Measurements from ENCODE around the gene BRD4.

The BRD4 gene

GRCh38 chr19:15218501-15218900 lies 113.8 kb downstream of the BRD4 start:
- H3K4me3 ChIP-seq (ENCODE audit: low read depth, low read length): no peak overlapping the region
- H3K9ac ChIP-seq (ENCODE audit: low read depth, low read length): no peak overlapping the region
- H3K4me1 ChIP-seq (ENCODE audit: control insufficient read depth, insufficient read depth, low read length): peaks cover 6% of the 10 kb centered on the region; the same call in 1 of the 2 replicates
- no peaks in the 10 kb centered on the region for H3K36me3 ChIP-seq (ENCODE audit: control insufficient read depth, insufficient read depth, low read length)
- no peak overlapping the region for H3K27ac ChIP-seq (ENCODE audit: low read depth, low read length)
- no peaks in the 10 kb centered on the region for H3K27me3 ChIP-seq (ENCODE audit: control insufficient read depth, insufficient read depth, low read length)
- H3K9me3 ChIP-seq (ENCODE audit: control insufficient read depth, insufficient read depth, low read length): no peaks in the 10 kb centered on the region

GRCh38 chr19:15216363-15216762 lies 116.0 kb downstream of the BRD4 start:
- H3K4me3 ChIP-seq (ENCODE audit: low read depth, low read length): no peak overlapping the region
- H3K4me1 ChIP-seq (ENCODE audit: control insufficient read depth, insufficient read depth, low read length): no peaks in the 10 kb centered on the region
- H3K27ac ChIP-seq (ENCODE audit: low read depth, low read length): no peak overlapping the region
- H3K9me3 ChIP-seq (ENCODE audit: control insufficient read depth, insufficient read depth, low read length): no peaks in the 10 kb centered on the region
- no peaks in the 10 kb centered on the region for H3K36me3 ChIP-seq (ENCODE audit: control insufficient read depth, insufficient read depth, low read length)
- H3K9ac ChIP-seq (ENCODE audit: low read depth, low read length): no peak overlapping the region
- H3K27me3 ChIP-seq (ENCODE audit: control insufficient read depth, insufficient read depth, low read length): no peaks in the 10 kb centered on the region

DNA sequence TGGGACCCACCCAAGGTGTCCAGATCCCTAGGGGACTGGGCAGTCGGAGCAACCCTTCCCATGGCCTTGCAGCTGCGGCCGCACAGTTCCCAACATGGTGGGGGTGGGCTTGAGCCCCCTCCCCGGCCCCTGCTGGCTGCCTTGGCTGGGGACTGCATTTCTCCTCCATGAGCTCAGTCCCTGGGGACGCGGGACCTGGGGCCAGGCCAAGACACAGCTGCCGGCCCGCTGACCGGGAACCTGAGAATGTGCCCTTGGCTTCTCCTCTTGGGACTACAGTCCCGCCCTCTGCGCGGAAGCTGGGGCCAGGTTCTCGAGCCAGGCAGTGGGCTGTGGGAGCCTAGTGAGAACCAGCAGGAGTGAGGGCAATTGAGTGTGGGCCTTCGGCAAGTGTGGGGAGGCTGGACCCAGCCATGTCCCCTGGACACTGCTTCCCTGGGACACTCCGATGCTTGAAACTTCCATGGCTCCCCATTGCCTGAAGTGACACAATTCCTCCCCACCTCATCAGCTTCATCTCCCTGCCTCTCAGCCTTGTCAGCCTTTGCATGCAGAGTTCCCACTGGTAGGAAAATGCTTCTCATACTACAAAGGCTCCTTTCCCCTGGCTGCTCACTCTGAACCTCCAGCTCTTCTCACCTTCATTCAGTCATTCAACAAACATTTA lies 118.5 kb downstream of the BRD4 start:
- no peaks in the 10 kb centered on the region for H3K36me3 ChIP-seq (ENCODE audit: control insufficient read depth, insufficient read depth, low read length)
- H3K4me3 ChIP-seq (ENCODE audit: low read depth, low read length): no peak overlapping the region
- H3K27ac ChIP-seq (ENCODE audit: low read depth, low read length): no peak overlapping the region
- no peaks in the 10 kb centered on the region for H3K9me3 ChIP-seq (ENCODE audit: control insufficient read depth, insufficient read depth, low read length)
- H3K27me3 ChIP-seq (ENCODE audit: control insufficient read depth, insufficient read depth, low read length): no peaks in the 10 kb centered on the region
- no peak overlapping the region for H3K9ac ChIP-seq (ENCODE audit: low read depth, low read length)
- no peaks in the 10 kb centered on the region for H3K4me1 ChIP-seq (ENCODE audit: control insufficient read depth, insufficient read depth, low read length)

GRCh38 chr19:15212711-15213110 lies 119.6 kb downstream of the BRD4 start:
- no peaks in the 10 kb centered on the region for H3K9me3 ChIP-seq (ENCODE audit: control insufficient read depth, insufficient read depth, low read length)
- H3K27me3 ChIP-seq (ENCODE audit: control insufficient read depth, insufficient read depth, low read length): no peaks in the 10 kb centered on the region
- no peak overlapping the region for H3K4me3 ChIP-seq (ENCODE audit: low read depth, low read length)
- no peak overlapping the region for H3K9ac ChIP-seq (ENCODE audit: low read depth, low read length)
- no peak overlapping the region for H3K27ac ChIP-seq (ENCODE audit: low read depth, low read length)
- no peaks in the 10 kb centered on the region for H3K36me3 ChIP-seq (ENCODE audit: control insufficient read depth, insufficient read depth, low read length)
- no peaks in the 10 kb centered on the region for H3K4me1 ChIP-seq (ENCODE audit: control insufficient read depth, insufficient read depth, low read length)

GRCh38 chr19:15210323-15210781 lies 122.0 kb downstream of the BRD4 start:
- no peaks in the 10 kb centered on the region for H3K27me3 ChIP-seq (ENCODE audit: control insufficient read depth, insufficient read depth, low read length)
- H3K36me3 ChIP-seq (ENCODE audit: control insufficient read depth, insufficient read depth, low read length): no peaks in the 10 kb centered on the region
- no peak overlapping the region for H3K27ac ChIP-seq (ENCODE audit: low read depth, low read length)
- no peaks in the 10 kb centered on the region for H3K4me1 ChIP-seq (ENCODE audit: control insufficient read depth, insufficient read depth, low read length)
- H3K9me3 ChIP-seq (ENCODE audit: control insufficient read depth, insufficient read depth, low read length): no peaks in the 10 kb centered on the region
- H3K4me3 ChIP-seq (ENCODE audit: low read depth, low read length): no peak overlapping the region
- H3K9ac ChIP-seq (ENCODE audit: low read depth, low read length): no peak overlapping the region

- H3K27ac ChIP-seq (ENCODE audit: low read depth, low read length): no peak overlapping the region
These were observed 130.8 kb downstream of the BRD4 start for GRCh38 chr19:15201374-15202023.

DNA sequence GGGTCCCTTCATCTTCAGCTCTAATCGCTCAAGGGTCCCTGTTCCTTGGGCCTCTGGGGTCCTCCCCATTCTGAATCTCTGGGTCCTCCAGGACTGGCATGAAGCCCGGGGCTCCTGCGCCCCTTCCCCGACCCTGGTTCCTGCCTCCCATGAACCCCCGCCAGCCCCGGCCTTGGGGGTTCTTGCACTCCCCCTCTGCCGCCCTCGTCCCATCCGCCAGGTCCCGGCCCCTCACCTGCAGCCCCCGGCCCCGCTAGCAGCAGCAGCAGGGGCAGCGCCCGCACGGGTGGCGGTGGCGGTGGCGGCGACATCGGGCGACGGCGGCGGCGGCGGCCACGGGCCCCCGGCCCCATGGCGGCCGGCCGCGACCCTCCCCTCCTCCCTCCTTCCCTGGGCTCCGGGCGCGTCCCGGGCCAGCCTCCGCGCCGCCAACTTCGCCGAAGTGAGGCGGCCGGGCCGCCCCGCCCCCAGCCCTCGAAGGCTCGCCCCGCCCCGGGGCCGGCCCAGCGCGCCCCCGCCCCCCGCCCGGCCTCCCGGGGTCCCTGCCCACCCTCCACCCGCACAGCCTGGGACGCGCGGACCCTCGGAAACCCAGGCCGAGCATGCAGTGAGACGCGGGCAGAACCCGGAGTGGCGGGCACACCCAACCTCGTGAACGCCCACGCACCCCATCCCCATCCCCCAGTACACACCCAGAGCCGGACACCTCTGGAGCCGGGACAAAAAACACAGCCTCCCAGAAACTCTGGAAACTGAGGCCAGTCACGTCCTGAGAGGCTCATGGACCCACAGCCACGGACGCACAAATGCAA lies 131.6 kb downstream of the BRD4 start, which contains the start of gene NOTCH3:
Gene NOTCH3, minus strand, starts transcription at position 443 of the 812 bp plus-strand sequence. Its CDS starts 90 bp downstream, at position 353.
- no peaks in the 10 kb centered on the region for H3K9me3 ChIP-seq (ENCODE audit: control insufficient read depth, insufficient read depth, low read length)
- H3K9ac ChIP-seq (ENCODE audit: low read depth, low read length): peak within 1 kb of the TSS; percentile 3
- peaks cover 23% of the 10 kb centered on the region for H3K36me3 ChIP-seq (ENCODE audit: control insufficient read depth, insufficient read depth, low read length)
- H3K4me3 ChIP-seq (ENCODE audit: low read depth, low read length): peak within 1 kb of the TSS; percentile 79
- H3K27ac ChIP-seq (ENCODE audit: low read depth, low read length): peak within 1 kb of the TSS; percentile 76
- peaks cover 10% of the 10 kb centered on the region; the same call in 1 of the 2 replicates for H3K4me1 ChIP-seq (ENCODE audit: control insufficient read depth, insufficient read depth, low read length)
- H3K27me3 ChIP-seq (ENCODE audit: control insufficient read depth, insufficient read depth, low read length): no peaks in the 10 kb centered on the region

More at GRCh38 chr19:15201374-15202023, 130.8 kb downstream of the BRD4 start:
- Histone ChIP-seq H3K36me3 (ENCODE audit: control insufficient read depth, insufficient read depth, low read length) (peaks cover 22% of the 10 kb centered on the region), H3K9me3 (ENCODE audit: control insufficient read depth, insufficient read depth, low read length) (no peaks in the 10 kb centered on the region), H3K4me1 (ENCODE audit: control insufficient read depth, insufficient read depth, low read length) (peaks cover 8% of the 10 kb centered on the region; the same call in 1 of the 2 replicates), H3K27me3 (ENCODE audit: control insufficient read depth, insufficient read depth, low read length) (no peaks in the 10 kb centered on the region), H3K9ac (ENCODE audit: low read depth, low read length) (no peak overlapping the region), H3K4me3 (ENCODE audit: low read depth, low read length) (peak overlapping the region; percentile 79)

DNA sequence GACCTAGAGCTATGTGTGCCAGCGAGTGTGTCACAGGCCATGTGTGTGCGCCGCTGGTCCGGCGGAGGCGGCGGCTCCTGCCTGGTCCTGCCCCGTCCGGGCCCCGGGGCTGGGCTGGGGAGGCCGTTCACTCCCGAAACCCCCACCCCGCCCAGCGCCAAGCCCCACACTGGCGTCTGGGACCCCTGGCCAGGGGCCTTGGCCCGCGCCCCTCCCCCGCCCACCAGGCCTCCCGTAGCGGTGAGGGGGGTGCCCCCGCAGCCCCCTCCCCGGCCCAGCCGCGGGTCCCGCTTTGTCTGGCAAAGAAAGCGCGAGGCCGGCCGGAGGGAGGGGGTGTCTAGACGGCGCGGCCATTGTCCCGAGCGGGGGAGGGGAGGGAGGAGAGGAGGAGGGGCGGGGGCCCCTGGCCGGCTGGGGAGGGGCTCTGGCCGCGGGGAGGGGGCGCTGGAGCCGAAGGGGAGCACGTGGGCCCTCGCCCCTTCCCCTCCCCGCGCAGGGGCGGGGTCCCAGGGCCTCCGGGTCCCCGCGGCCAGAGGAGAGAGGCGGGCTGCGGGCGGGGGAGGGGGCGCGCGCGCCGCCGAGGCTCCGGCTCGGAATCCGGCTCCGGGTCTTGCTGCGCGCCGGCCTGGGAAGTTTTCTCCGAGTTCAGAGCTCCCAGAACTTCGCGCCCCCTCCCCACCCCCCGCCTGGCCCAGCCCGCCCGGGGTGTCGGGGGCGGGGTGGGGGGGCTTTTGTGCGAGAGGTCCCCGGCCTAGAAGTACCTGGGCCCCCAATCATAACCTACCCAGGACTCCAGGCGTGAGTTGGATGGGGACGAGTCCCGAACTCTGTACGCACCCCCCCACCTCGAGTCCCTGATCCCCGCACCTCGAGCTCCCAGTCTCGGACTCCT lies 132.4 kb downstream of the BRD4 start:
- Histone ChIP-seq H3K9me3 (ENCODE audit: control insufficient read depth, insufficient read depth, low read length) (no peaks in the 10 kb centered on the region), H3K36me3 (ENCODE audit: control insufficient read depth, insufficient read depth, low read length) (peaks cover 23% of the 10 kb centered on the region), H3K27ac (ENCODE audit: low read depth, low read length) (peak overlapping the region; percentile 76), H3K27me3 (ENCODE audit: control insufficient read depth, insufficient read depth, low read length) (no peaks in the 10 kb centered on the region), H3K4me3 (ENCODE audit: low read depth, low read length) (peak overlapping the region; percentile 79), H3K4me1 (ENCODE audit: control insufficient read depth, insufficient read depth, low read length) (peaks cover 13% of the 10 kb centered on the region; the same call in 1 of the 2 replicates), H3K9ac (ENCODE audit: low read depth, low read length) (peak overlapping the region; percentile 26)

GRCh38 chr19:15198951-15199660 lies 133.2 kb downstream of the BRD4 start:
- Histone ChIP-seq H3K27ac (ENCODE audit: low read depth, low read length) (peak overlapping the region; percentile 76), H3K4me3 (ENCODE audit: low read depth, low read length) (peak overlapping the region; percentile 63)

More at GRCh38 chr19:15198951-15199660, 133.2 kb downstream of the BRD4 start:
- Histone ChIP-seq H3K4me1 (ENCODE audit: control insufficient read depth, insufficient read depth, low read length) (peaks cover 14% of the 10 kb centered on the region; the same call in 1 of the 2 replicates), H3K9ac (ENCODE audit: low read depth, low read length) (peak overlapping the region; percentile 26; the same call in 1 of the 2 replicates), H3K9me3 (ENCODE audit: control insufficient read depth, insufficient read depth, low read length) (no peaks in the 10 kb centered on the region), H3K27me3 (ENCODE audit: control insufficient read depth, insufficient read depth, low read length) (no peaks in the 10 kb centered on the region), H3K36me3 (ENCODE audit: control insufficient read depth, insufficient read depth, low read length) (peaks cover 23% of the 10 kb centered on the region)
